Measurements from ENCODE around the gene FEV. TPM values are rescaled to one million over a fixed set of nuclear protein-coding genes. Genes with fewer than 3 reads are reported as not detected.
A peak's percentile ranks its signal among the peaks of the same experiment; 100 is the strongest.
"Not testable (repeated sequence)": the region's sequence is repeated elsewhere in the genome, so short reads cannot be mapped to it uniquely, and the experiment has no call there.

FEV gene
- total RNA-seq, 1 donor from 2014 or later: not detected

- no peak for DNase-seq
Measured at GRCh38 chr2:218975060-218975777, 9.8 kb downstream of the FEV start.

- DNase-seq: no peak
Measured at GRCh38 chr2:218970894-218971293, 14.1 kb downstream of the FEV start.

- no peak for DNase-seq
Measured at GRCh38 chr2:218964041-218964771, 20.8 kb downstream of the FEV start.

GRCh38 chr2:218963601-218964000 lies 21.4 kb downstream of the FEV start:
- DNase-seq: no peak

GRCh38 chr2:218962859-218963492 lies 22.0 kb downstream of the FEV start:
- peak; percentile 74 for DNase-seq

GRCh38 chr2:218961651-218962570 lies 23.1 kb downstream of the FEV start:
- no peak for DNase-seq

GRCh38 chr2:218961229-218961628 lies 23.8 kb downstream of the FEV start:
- DNase-seq: no peak

GRCh38 chr2:218960309-218961165 lies 24.4 kb downstream of the FEV start:
- DNase-seq: no peak

- no peak for DNase-seq
Measured at GRCh38 chr2:218959761-218960308, 25.1 kb downstream of the FEV start.

GRCh38 chr2:218959141-218959731 lies 25.7 kb downstream of the FEV start, which contains the start of gene CDK5R2:
Gene CDK5R2 (plus strand): TSS chr2:218959666. CDS start chr2:218959821, 155 bp downstream.
- DNase-seq: peak; percentile 86

- no peak for DNase-seq
Measured at GRCh38 chr2:218958276-218958675, 26.7 kb downstream of the FEV start.

GRCh38 chr2:218957671-218958070 lies 27.3 kb downstream of the FEV start:
- DNase-seq: no peak

GRCh38 chr2:218956039-218956438 lies 28.9 kb downstream of the FEV start:
- DNase-seq: no peak

GRCh38 chr2:218954541-218955300 lies 30.3 kb downstream of the FEV start:
- DNase-seq: peak; percentile 67

- no peak for DNase-seq
Measured at GRCh38 chr2:218953366-218953954, 31.5 kb downstream of the FEV start.

GRCh38 chr2:218952160-218952559 lies 32.8 kb downstream of the FEV start:
- DNase-seq: no peak

GRCh38 chr2:218946621-218947020 lies 38.4 kb downstream of the FEV start:
- DNase-seq: no peak

- no peak for DNase-seq
Measured at GRCh38 chr2:218944759-218945404, 40.1 kb downstream of the FEV start.

GRCh38 chr2:218931751-218932150 lies 53.2 kb downstream of the FEV start:
- not testable (repeated sequence) for DNase-seq
